Measurements from ENCODE around the gene TMEM209. TPM values are rescaled to one million over a fixed set of nuclear protein-coding genes. Genes with fewer than 3 reads are reported as not detected.

Gene TMEM209
- total RNA-seq, 1 experiment from 2014 or later, result 21.0 TPM

- H3K36me3 Mint-ChIP-seq, result peaks cover 55% of the 10 kb centered on the region
- H3K27ac Mint-ChIP-seq, result no peak overlapping the region
- DNase-seq (ENCODE audit: low spot score) (no peak), ATAC-seq (no peak)
- no peaks in the 10 kb centered on the region for H3K4me1 Mint-ChIP-seq
- no peak overlapping the region for H3K4me3 Mint-ChIP-seq
- CTCF ChIA-PET, result no interaction called here
- TF ChIP-seq ZNF425 (CRISPR knock-in tag; conservative IDR thresholded peaks at IDR 0.05) (no peak), ZNF219 (CRISPR knock-in tag; IDR thresholded peaks at IDR 0.05; ENCODE audit: borderline replicate concordance) (no peak), GRHL2 (CRISPR knock-in tag; IDR thresholded peaks at IDR 0.05; ENCODE audit: insufficient replicate concordance, severe bottlenecking) (no peak), STAT6 (CRISPR knock-in tag; conservative IDR thresholded peaks at IDR 0.05; ENCODE audit: low read depth) (no peak), ZBTB21 (CRISPR knock-in tag; IDR thresholded peaks at IDR 0.05; ENCODE audit: borderline replicate concordance) (no peak), ZNF396 (CRISPR knock-in tag; IDR thresholded peaks at IDR 0.05; ENCODE audit: borderline replicate concordance) (no peak), ESRRA (CRISPR knock-in tag; IDR thresholded peaks at IDR 0.05; ENCODE audit: borderline replicate concordance) (no peak)
- POLR2A ChIA-PET, result no interaction called here
- H3K27me3 Mint-ChIP-seq (ENCODE audit: low read depth), result no peaks in the 10 kb centered on the region
- no peaks in the 10 kb centered on the region for H3K9me3 Mint-ChIP-seq
Observed at GRCh38 chr7:130196476-130196875, 8.7 kb downstream of the TMEM209 start.

GRCh38 chr7:130195396-130195795 lies 9.8 kb downstream of the TMEM209 start:
- no peaks in the 10 kb centered on the region for H3K4me1 Mint-ChIP-seq
- ChIA-PET CTCF (no interaction called here), POLR2A (no interaction called here)
- no peak for TF ChIP-seq RELA (CRISPR knock-in tag; IDR thresholded peaks at IDR 0.05; ENCODE audit: borderline replicate concordance)
- no peak for TF ChIP-seq NR2C2 (CRISPR knock-in tag; IDR thresholded peaks at IDR 0.05)
- no peak for TF ChIP-seq USF2 (CRISPR knock-in tag; IDR thresholded peaks at IDR 0.05)
- TF ChIP-seq FOXJ3 (CRISPR knock-in tag; IDR thresholded peaks at IDR 0.05; ENCODE audit: borderline replicate concordance), result no peak
- no peak for TF ChIP-seq ESRRA (CRISPR knock-in tag; IDR thresholded peaks at IDR 0.05; ENCODE audit: borderline replicate concordance)
- TF ChIP-seq ZNF423 (CRISPR knock-in tag; IDR thresholded peaks at IDR 0.05), result no peak
- no peak for TF ChIP-seq FOXP1 (CRISPR knock-in tag; IDR thresholded peaks at IDR 0.05; ENCODE audit: borderline replicate concordance)
- no peak for TF ChIP-seq PRRX2 (CRISPR knock-in tag; IDR thresholded peaks at IDR 0.05)
- TF ChIP-seq HMGXB4 (CRISPR knock-in tag; IDR thresholded peaks at IDR 0.05), result no peak
- TF ChIP-seq USF1 (CRISPR knock-in tag; IDR thresholded peaks at IDR 0.05), result no peak
- TF ChIP-seq SMAD3 (CRISPR knock-in tag; IDR thresholded peaks at IDR 0.05; ENCODE audit: borderline replicate concordance), result no peak
- no peak for TF ChIP-seq ZNF281 (CRISPR knock-in tag; IDR thresholded peaks at IDR 0.05)
- no peak for TF ChIP-seq IRF2 (CRISPR knock-in tag; IDR thresholded peaks at IDR 0.05; ENCODE audit: borderline replicate concordance, low read depth)
- no peak for TF ChIP-seq ZSCAN18 (CRISPR knock-in tag; IDR thresholded peaks at IDR 0.05)
- DNase-seq (ENCODE audit: low spot score) (no peak), ATAC-seq (no peak)
- no peaks in the 10 kb centered on the region for H3K27me3 Mint-ChIP-seq (ENCODE audit: low read depth)
- peaks cover 49% of the 10 kb centered on the region for H3K36me3 Mint-ChIP-seq
- no peak overlapping the region for H3K4me3 Mint-ChIP-seq
- no peaks in the 10 kb centered on the region for H3K9me3 Mint-ChIP-seq
- H3K27ac Mint-ChIP-seq, result no peak overlapping the region
